ENCODE measurements around the gene GPR39.

Gene GPR39

GRCh38 chr2:132420816-132421805 lies 4.5 kb downstream of the GPR39 start:
- Histone ChIP-seq H3K4me1 (ENCODE audit: control insufficient read depth in 5 of 5, insufficient read depth in 5 of 5, low read length in 5 of 5) (peaks cover 0 to 29% (median 20%) of the 10 kb centered on the region in 5 donors), H3K9ac (ENCODE audit: low read length in 5 of 5) (no peak overlapping the region), H3K36me3 (ENCODE audit: control insufficient read depth in 5 of 5, insufficient read depth in 5 of 5, low read length in 5 of 5) (no peaks in the 10 kb centered on the region), H3K9me3 (ENCODE audit: control insufficient read depth in 5 of 5, low read length in 5 of 5) (no peaks in the 10 kb centered on the region), H3K27me3 (ENCODE audit: control insufficient read depth in 5 of 5, insufficient read depth in 4 of 5, low read length in 5 of 5) (no peaks in the 10 kb centered on the region), H3K4me3 (ENCODE audit: low read depth in 1 of 5, low read length in 5 of 5) (no peak overlapping the region), H3K27ac (ENCODE audit: low read depth, low read length) (no peak overlapping the region)

- Histone ChIP-seq H3K4me3 (ENCODE audit: low read depth in 1 of 5, low read length in 5 of 5) (no peak overlapping the region), H3K27me3 (ENCODE audit: control insufficient read depth in 5 of 5, insufficient read depth in 4 of 5, low read length in 5 of 5) (no peaks in the 10 kb centered on the region), H3K9me3 (ENCODE audit: control insufficient read depth in 5 of 5, low read length in 5 of 5) (no peaks in the 10 kb centered on the region), H3K36me3 (ENCODE audit: control insufficient read depth in 5 of 5, insufficient read depth in 5 of 5, low read length in 5 of 5) (no peaks in the 10 kb centered on the region), H3K9ac (ENCODE audit: low read length in 5 of 5) (no peak overlapping the region), H3K4me1 (ENCODE audit: control insufficient read depth in 5 of 5, insufficient read depth in 5 of 5, low read length in 5 of 5) (peaks cover 0 to 20% (median 13%) of the 10 kb centered on the region in 5 donors), H3K27ac (ENCODE audit: low read depth, low read length) (no peak overlapping the region)
Measured at GRCh38 chr2:132422736-132423135, 6.1 kb downstream of the GPR39 start.

GRCh38 chr2:132424526-132425121 lies 8.0 kb downstream of the GPR39 start:
- Histone ChIP-seq H3K9me3 (ENCODE audit: control insufficient read depth in 5 of 5, low read length in 5 of 5) (no peaks in the 10 kb centered on the region), H3K27ac (ENCODE audit: low read depth, low read length) (no peak overlapping the region), H3K27me3 (ENCODE audit: control insufficient read depth in 5 of 5, insufficient read depth in 4 of 5, low read length in 5 of 5) (no peaks in the 10 kb centered on the region), H3K4me1 (ENCODE audit: control insufficient read depth in 5 of 5, insufficient read depth in 5 of 5, low read length in 5 of 5) (peaks cover 0 to 20% (median 13%) of the 10 kb centered on the region in 5 donors), H3K4me3 (ENCODE audit: low read depth in 1 of 5, low read length in 5 of 5) (no peak overlapping the region), H3K9ac (ENCODE audit: low read length in 5 of 5) (no peak overlapping the region), H3K36me3 (ENCODE audit: control insufficient read depth in 5 of 5, insufficient read depth in 5 of 5, low read length in 5 of 5) (no peaks in the 10 kb centered on the region)

GRCh38 chr2:132426033-132426432 lies 9.4 kb downstream of the GPR39 start:
- Histone ChIP-seq H3K36me3 (ENCODE audit: control insufficient read depth in 5 of 5, insufficient read depth in 5 of 5, low read length in 5 of 5) (no peaks in the 10 kb centered on the region), H3K4me3 (ENCODE audit: low read depth in 1 of 5, low read length in 5 of 5) (no peak overlapping the region), H3K9ac (ENCODE audit: low read length in 5 of 5) (no peak overlapping the region), H3K27ac (ENCODE audit: low read depth, low read length) (no peak overlapping the region), H3K27me3 (ENCODE audit: control insufficient read depth in 5 of 5, insufficient read depth in 4 of 5, low read length in 5 of 5) (no peaks in the 10 kb centered on the region), H3K4me1 (ENCODE audit: control insufficient read depth in 5 of 5, insufficient read depth in 5 of 5, low read length in 5 of 5) (peaks cover 0 to 20% (median 13%) of the 10 kb centered on the region in 5 donors), H3K9me3 (ENCODE audit: control insufficient read depth in 5 of 5, low read length in 5 of 5) (no peaks in the 10 kb centered on the region)

- Histone ChIP-seq H3K27ac (ENCODE audit: low read depth, low read length) (no peak overlapping the region), H3K9me3 (ENCODE audit: control insufficient read depth in 5 of 5, low read length in 5 of 5) (no peaks in the 10 kb centered on the region), H3K4me1 (ENCODE audit: control insufficient read depth in 5 of 5, insufficient read depth in 5 of 5, low read length in 5 of 5) (peaks cover 0 to 20% (median 13%) of the 10 kb centered on the region in 5 donors), H3K4me3 (ENCODE audit: low read depth in 1 of 5, low read length in 5 of 5) (no peak overlapping the region), H3K27me3 (ENCODE audit: control insufficient read depth in 5 of 5, insufficient read depth in 4 of 5, low read length in 5 of 5) (no peaks in the 10 kb centered on the region), H3K36me3 (ENCODE audit: control insufficient read depth in 5 of 5, insufficient read depth in 5 of 5, low read length in 5 of 5) (no peaks in the 10 kb centered on the region), H3K9ac (ENCODE audit: low read length in 5 of 5) (no peak overlapping the region)
Measured at GRCh38 chr2:132426656-132427055, 10.1 kb downstream of the GPR39 start.

GRCh38 chr2:132429351-132429750 lies 12.7 kb downstream of the GPR39 start:
- peaks cover 0 to 14% (median 7%) of the 10 kb centered on the region in 5 donors for H3K4me1 ChIP-seq (ENCODE audit: control insufficient read depth in 5 of 5, insufficient read depth in 5 of 5, low read length in 5 of 5)
- no peaks in the 10 kb centered on the region for H3K27me3 ChIP-seq (ENCODE audit: control insufficient read depth in 5 of 5, insufficient read depth in 4 of 5, low read length in 5 of 5)
- H3K27ac ChIP-seq (ENCODE audit: low read depth, low read length), result no peak overlapping the region
- no peak overlapping the region for H3K9ac ChIP-seq (ENCODE audit: low read length in 5 of 5)
- H3K4me3 ChIP-seq (ENCODE audit: low read depth in 1 of 5, low read length in 5 of 5), result no peak overlapping the region
- no peaks in the 10 kb centered on the region for H3K36me3 ChIP-seq (ENCODE audit: control insufficient read depth in 5 of 5, insufficient read depth in 5 of 5, low read length in 5 of 5)
- peaks cover 0 to 6% (median 0%) of the 10 kb centered on the region in 5 donors for H3K9me3 ChIP-seq (ENCODE audit: control insufficient read depth in 5 of 5, low read length in 5 of 5)

DNA sequence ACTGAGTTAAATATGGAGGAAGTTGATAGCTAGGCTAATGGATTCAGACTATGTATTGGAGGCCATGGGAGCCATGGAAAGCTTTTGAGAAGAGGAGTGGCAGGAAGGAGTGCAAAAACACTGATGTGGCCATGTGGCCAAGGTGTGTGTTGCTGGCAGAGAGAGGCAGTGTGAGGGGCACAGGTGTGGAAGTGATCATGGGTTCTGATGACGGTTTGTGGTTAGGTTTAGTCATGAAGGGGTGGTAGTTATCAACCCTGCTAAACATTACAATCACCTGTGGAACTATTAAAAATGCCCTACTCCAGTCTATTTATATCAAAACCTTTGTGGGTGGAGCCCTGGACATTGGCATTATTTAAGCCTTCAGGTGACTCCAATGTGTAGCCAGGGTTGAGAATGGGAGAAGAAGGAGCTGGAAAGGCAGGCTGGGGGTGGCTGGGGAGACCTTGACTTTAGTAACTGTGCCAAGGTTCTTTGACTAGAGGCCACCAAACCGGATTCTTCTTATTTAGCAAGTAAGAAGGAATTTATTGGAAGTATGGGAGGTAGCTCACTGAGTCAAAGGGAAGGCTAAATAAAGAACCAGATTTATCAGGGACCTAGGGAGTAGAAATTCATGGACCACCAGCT lies 13.5 kb downstream of the GPR39 start:
- Histone ChIP-seq H3K36me3 (ENCODE audit: control insufficient read depth in 5 of 5, insufficient read depth in 5 of 5, low read length in 5 of 5) (no peaks in the 10 kb centered on the region), H3K9me3 (ENCODE audit: control insufficient read depth in 5 of 5, low read length in 5 of 5) (peaks cover 0 to 6% (median 0%) of the 10 kb centered on the region in 5 donors), H3K4me3 (ENCODE audit: low read depth in 1 of 5, low read length in 5 of 5) (no peak overlapping the region), H3K27ac (ENCODE audit: low read depth, low read length) (no peak overlapping the region), H3K4me1 (ENCODE audit: control insufficient read depth in 5 of 5, insufficient read depth in 5 of 5, low read length in 5 of 5) (peaks cover 0 to 7% (median 2%) of the 10 kb centered on the region in 5 donors), H3K9ac (ENCODE audit: low read length in 5 of 5) (no peak overlapping the region), H3K27me3 (ENCODE audit: control insufficient read depth in 5 of 5, insufficient read depth in 4 of 5, low read length in 5 of 5) (no peaks in the 10 kb centered on the region)

DNA sequence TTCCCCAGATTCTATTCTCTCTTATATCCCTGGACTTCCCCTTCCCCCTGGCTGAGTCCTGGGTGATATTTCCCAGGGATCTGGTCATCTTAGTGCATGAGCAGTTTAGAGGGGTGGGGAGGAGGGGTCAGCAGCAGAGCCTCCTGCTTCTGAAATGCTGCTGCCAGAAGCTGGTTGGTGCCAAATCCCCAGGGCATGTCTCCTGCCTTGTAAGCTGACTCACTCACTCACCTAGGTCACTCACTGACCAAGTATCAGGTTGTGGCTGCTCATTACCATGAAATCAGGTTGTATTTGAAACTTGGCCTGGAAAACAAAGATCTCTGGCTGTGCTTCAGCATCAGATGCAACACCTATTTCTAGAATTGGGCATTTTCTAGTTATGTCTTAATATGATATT lies 14.3 kb downstream of the GPR39 start:
- Histone ChIP-seq H3K27me3 (ENCODE audit: control insufficient read depth in 5 of 5, insufficient read depth in 4 of 5, low read length in 5 of 5) (no peaks in the 10 kb centered on the region), H3K9me3 (ENCODE audit: control insufficient read depth in 5 of 5, low read length in 5 of 5) (peaks cover 0 to 6% (median 0%) of the 10 kb centered on the region in 5 donors), H3K36me3 (ENCODE audit: control insufficient read depth in 5 of 5, insufficient read depth in 5 of 5, low read length in 5 of 5) (no peaks in the 10 kb centered on the region), H3K4me3 (ENCODE audit: low read depth in 1 of 5, low read length in 5 of 5) (no peak overlapping the region), H3K4me1 (ENCODE audit: control insufficient read depth in 5 of 5, insufficient read depth in 5 of 5, low read length in 5 of 5) (no peaks in the 10 kb centered on the region), H3K27ac (ENCODE audit: low read depth, low read length) (no peak overlapping the region), H3K9ac (ENCODE audit: low read length in 5 of 5) (no peak overlapping the region)

DNA sequence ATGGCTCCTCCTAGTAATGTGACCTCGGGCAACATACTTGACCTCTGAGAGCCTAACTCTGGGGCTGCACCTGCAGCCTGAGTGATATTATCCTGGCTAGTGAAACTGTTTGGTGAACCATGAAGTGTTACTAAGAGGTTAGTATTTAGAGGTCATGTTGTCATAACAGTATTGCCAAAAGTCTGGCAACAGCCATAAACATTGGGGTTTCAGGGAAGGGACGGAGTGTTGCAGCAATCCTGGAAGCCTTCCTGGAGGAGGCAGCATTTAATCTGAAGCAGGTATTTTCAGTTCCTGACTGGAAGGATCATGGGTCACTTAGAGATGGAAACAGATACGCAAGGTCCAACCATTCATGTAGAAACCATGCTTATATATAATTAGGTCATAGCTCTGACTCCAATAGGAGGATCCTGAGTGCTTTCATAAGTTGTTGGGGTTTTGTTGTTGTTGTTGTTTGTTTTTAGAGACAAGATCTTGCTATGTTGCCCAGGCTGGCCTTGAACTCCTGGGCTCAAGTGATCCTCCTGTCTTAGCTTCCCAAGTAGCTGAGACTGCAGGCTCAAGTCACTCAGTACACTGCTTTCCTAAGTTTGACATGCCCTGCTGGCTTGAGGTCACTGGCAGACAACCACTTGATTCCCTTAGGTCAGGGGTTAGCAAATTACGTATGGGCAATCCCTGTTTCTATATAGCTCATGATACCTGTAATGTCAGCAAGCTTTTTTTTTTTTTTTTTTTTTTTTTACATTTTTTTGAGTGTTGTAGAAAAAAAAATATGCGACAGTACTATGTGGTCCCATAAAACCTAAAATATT lies 21.5 kb downstream of the GPR39 start:
- H3K4me3 ChIP-seq (ENCODE audit: low read depth in 1 of 5, low read length in 5 of 5), result no peak overlapping the region
- no peaks in the 10 kb centered on the region for H3K9me3 ChIP-seq (ENCODE audit: control insufficient read depth in 5 of 5, low read length in 5 of 5)
- no peak overlapping the region for H3K9ac ChIP-seq (ENCODE audit: low read length in 5 of 5)
- H3K27ac ChIP-seq (ENCODE audit: low read depth, low read length), result no peak overlapping the region
- H3K36me3 ChIP-seq (ENCODE audit: control insufficient read depth in 5 of 5, insufficient read depth in 5 of 5, low read length in 5 of 5), result no peaks in the 10 kb centered on the region
- H3K27me3 ChIP-seq (ENCODE audit: control insufficient read depth in 5 of 5, insufficient read depth in 4 of 5, low read length in 5 of 5), result no peaks in the 10 kb centered on the region
- H3K4me1 ChIP-seq (ENCODE audit: control insufficient read depth in 5 of 5, insufficient read depth in 5 of 5, low read length in 5 of 5), result no peaks in the 10 kb centered on the region

Data from subcutaneous abdominal adipose tissue (tissue), 5 donors.